HepG2 (cell line): ENCODE data around the gene AHNAK. TPM values are rescaled to one million over a fixed set of nuclear protein-coding genes. Genes with fewer than 3 reads are reported as not detected.

Source experiments
- CENPT ChIP-seq: sonication (generic); formaldehyde crosslinking; IDR thresholded peaks from 2 replicates; pipeline ENCODE4 v1.8.0; 2022; ENCODE audit warnings: low read depth, mild to moderate bottlenecking, moderate library complexity, missing genetic modification reagents
- HINFP ChIP-seq: sonication (generic); formaldehyde crosslinking; IDR thresholded peaks from 2 replicates; pipeline ENCODE4 v1.4.0; 2020; ENCODE audit warnings: low read depth, mild to moderate bottlenecking, missing genetic modification reagents
- HIVEP1 ChIP-seq: sonication (generic); formaldehyde crosslinking; IDR thresholded peaks from 2 replicates; pipeline ENCODE4 v1.4.0; 2020; ENCODE audit warnings: mild to moderate bottlenecking, missing genetic modification reagents
- KMT2B ChIP-seq: IDR thresholded peaks from 2 replicates; pipeline ENCODE4 v1.6.1; 2016; ENCODE audit warnings: missing genetic modification reagents, missing compliant biosample characterization
- NFIB ChIP-seq: sonication (generic); formaldehyde crosslinking; IDR thresholded peaks from 2 replicates; pipeline ENCODE4 v1.9.0; 2021; ENCODE audit warnings: missing genetic modification reagents, mild to moderate bottlenecking, borderline replicate concordance
- PLSCR1 ChIP-seq: sonication (generic); formaldehyde crosslinking; IDR thresholded peaks from 2 replicates; pipeline ENCODE4 v1.5.0; 2020; ENCODE audit warnings: missing genetic modification reagents, mild to moderate bottlenecking, borderline replicate concordance
- RAD51 ChIP-seq: fragments of 450-650 bp; IDR thresholded peaks from 2 replicates; pipeline ENCODE4 v1.6.1; 2016; ENCODE audit warnings: borderline replicate concordance
- SPEN ChIP-seq: sonication (generic); formaldehyde crosslinking; IDR thresholded peaks from 2 replicates; pipeline ENCODE4 v1.5.1; 2020; ENCODE audit warnings: low read depth, mild to moderate bottlenecking, missing genetic modification reagents
- TRIM22 ChIP-seq: fragments of 450-650 bp; IDR thresholded peaks from 2 replicates; pipeline ENCODE4 v1.6.1; 2017
- ZBTB38 ChIP-seq: sonication (generic); formaldehyde crosslinking; IDR thresholded peaks from 2 replicates; pipeline ENCODE4 v1.5.1; 2020; ENCODE audit warnings: mild to moderate bottlenecking, missing genetic modification reagents
- ZBTB8A ChIP-seq: sonication (generic); formaldehyde crosslinking; IDR thresholded peaks from 2 replicates; pipeline ENCODE4 v1.4.0; 2020; ENCODE audit warnings: mild to moderate bottlenecking, low read depth, missing genetic modification reagents, borderline replicate concordance
- ZC3H4 ChIP-seq: sonication (generic); formaldehyde crosslinking; IDR thresholded peaks from 2 replicates; pipeline ENCODE4 v1.4.0; 2020; ENCODE audit warnings: missing genetic modification reagents, borderline replicate concordance
- ZFY ChIP-seq: sonication (generic); formaldehyde crosslinking; IDR thresholded peaks from 2 replicates; pipeline ENCODE4 v1.4.0; 2020; ENCODE audit warnings: missing genetic modification reagents
- ZNF143 ChIP-seq: sonication (generic); formaldehyde crosslinking; IDR thresholded peaks from 2 replicates; pipeline ENCODE4 v1.4.0; 2020; ENCODE audit warnings: missing genetic modification reagents
- ZNF224 ChIP-seq: sonication (generic); formaldehyde crosslinking; IDR thresholded peaks from 2 replicates; pipeline ENCODE4 v1.5.0; 2020; ENCODE audit warnings: mild to moderate bottlenecking, missing genetic modification reagents
- ZNF260 ChIP-seq: sonication (generic); formaldehyde crosslinking; IDR thresholded peaks from 2 replicates; pipeline ENCODE4 v1.4.0; 2020; ENCODE audit warnings: missing genetic modification reagents, low read depth, mild to moderate bottlenecking, borderline replicate concordance
- ZNF281 ChIP-seq: sonication (generic); formaldehyde crosslinking; IDR thresholded peaks from 2 replicates; pipeline ENCODE4 v1.4.0; 2020; ENCODE audit warnings: missing genetic modification reagents, borderline replicate concordance
- ZNF333 ChIP-seq: sonication (generic); formaldehyde crosslinking; IDR thresholded peaks from 2 replicates; pipeline ENCODE4 v1.4.0; 2020; ENCODE audit warnings: mild to moderate bottlenecking, missing genetic modification reagents, borderline replicate concordance
- ZNF530 ChIP-seq: sonication (generic); formaldehyde crosslinking; IDR thresholded peaks from 2 replicates; pipeline ENCODE4 v1.5.0; 2020; ENCODE audit warnings: low read depth, mild to moderate bottlenecking, missing genetic modification reagents
- ZNF607 ChIP-seq: sonication (generic); formaldehyde crosslinking; IDR thresholded peaks from 2 replicates; pipeline ENCODE4 v1.5.1; 2020; ENCODE audit warnings: missing genetic modification reagents, mild to moderate bottlenecking, borderline replicate concordance
- ZNF720 ChIP-seq: sonication (generic); formaldehyde crosslinking; IDR thresholded peaks from 2 replicates; pipeline ENCODE4 v1.4.0; 2020; ENCODE audit warnings: missing genetic modification reagents
- ZNF782 ChIP-seq: sonication (generic); formaldehyde crosslinking; IDR thresholded peaks from 2 replicates; pipeline ENCODE4 v1.4.0; 2020; ENCODE audit warnings: missing genetic modification reagents, mild to moderate bottlenecking, borderline replicate concordance
- ZNF788 ChIP-seq: sonication (generic); formaldehyde crosslinking; IDR thresholded peaks from 2 replicates; pipeline ENCODE4 v1.5.0; 2020; ENCODE audit warnings: mild to moderate bottlenecking, missing genetic modification reagents, borderline replicate concordance
- polyA plus RNA-seq, 8 experiments: library from polyadenylated mRNA; depleted of rRNA in 3 of 8; stranded (reverse) in 7 of 8; unstranded in 1 of 8; fragments of >200 nt; fragmentation: Illumina TruSeq in 4 of 8; extraction: Trizol in 4 of 8; gene quantifications; 2 replicates each; pipeline versions ENCODE4 v1.2.1 to v1.2.3, GENCODE V29; 2011 to 2016; ENCODE audit warnings: low read depth in 4 of 8, missing spikeins in 1 of 8, mixed read lengths in 1 of 8; ENCODE audit not compliant: insufficient read depth in 1 of 8
- total RNA-seq, 5 experiments: library from RNA; depleted of rRNA; stranded (reverse); fragments of >200 nt; fragmentation: Illumina TruSeq; extraction: Trizol; gene quantifications; 2 replicates each; pipeline ENCODE4 v1.2.3, GENCODE V29; 2016; ENCODE audit warnings: low read depth in 1 of 5

Gene AHNAK
- total and polyA plus RNA-seq, 2 of the 13 experiments (the other 11 are each of a cell fraction or from before 2014, with no cell fraction given), result 23.4 to 25.0 TPM

- TF ChIP-seq ZNF607 (CRISPR knock-in tag), result no peak
- TF ChIP-seq HINFP (CRISPR knock-in tag), result no peak
- TF ChIP-seq ZNF720, result no peak
- no peak for TF ChIP-seq ZNF333 (CRISPR knock-in tag)
- no peak for TF ChIP-seq KMT2B
- no peak for TF ChIP-seq ZBTB8A (CRISPR knock-in tag)
- no peak for TF ChIP-seq TRIM22
- no peak for TF ChIP-seq ZNF782 (CRISPR knock-in tag)
- no peak for TF ChIP-seq CENPT (CRISPR knock-in tag)
- no peak for TF ChIP-seq SPEN (CRISPR knock-in tag)
- no peak for TF ChIP-seq RAD51
- no peak for TF ChIP-seq ZNF143 (CRISPR knock-in tag)
- TF ChIP-seq ZNF530 (CRISPR knock-in tag), result no peak
- no peak for TF ChIP-seq NFIB (CRISPR knock-in tag)
- TF ChIP-seq ZNF260, result no peak
- peak; percentile 48 for TF ChIP-seq ZFY (CRISPR knock-in tag)
- no peak for TF ChIP-seq ZNF788 (CRISPR knock-in tag)
- no peak for TF ChIP-seq ZNF224
- TF ChIP-seq ZBTB38, result 0 out of 2 replicates have a peak, but pooled peaks have one; percentile 26
- TF ChIP-seq ZC3H4 (CRISPR knock-in tag), result no peak
- no peak for TF ChIP-seq PLSCR1
- TF ChIP-seq HIVEP1 (CRISPR knock-in tag), result no peak
- no peak; the same call in 1 of the 2 replicates for TF ChIP-seq ZNF281
Observed at GRCh38 chr11:62398011-62398994, 148.3 kb downstream of the AHNAK start (continued).
